SK-N-SH (cell line): Measurements from ENCODE around the gene HS6ST3. TPM values are rescaled to one million over a fixed set of nuclear protein-coding genes. Genes with fewer than 3 reads are reported as not detected.

ENCODE experiments used
- CTCF ChIA-PET: fragments of 300-600, 350-600 bp; formaldehyde crosslinking; extraction: SDS; loops from one replicate; lab custom pipeline; 2021; lab: Yijun Ruan, JAX
- POLR2A ChIA-PET: fragments of 350-600 bp; sonication (Branson Sonifier 250); formaldehyde crosslinking; extraction: SDS; loops from one replicate; lab custom pipeline; 2020; ENCODE audit warnings: antibody characterized with exemption, inconsistent platforms; lab: Yijun Ruan, JAX
- DNase-seq: peaks from one replicate; pipeline ENCODE4 v3.0.0; 2012
- H2AFZ ChIP-seq: fragments of 200-600 bp; sonication (generic); 2 replicates; pipeline ENCODE4 v1.8.1; 2016; ENCODE audit warnings: antibody characterized with exemption, mild to moderate bottlenecking, low read depth
- H3F3A ChIP-seq: fragments of 200-600 bp; sonication (generic); replicated peaks from 2 replicates; pipeline ENCODE3; 2016; ENCODE audit warnings: antibody characterized with exemption, mild to moderate bottlenecking; ENCODE audit not compliant: insufficient read depth
- H3K27ac ChIP-seq, 2 experiments: fragments of 200-500 bp in 1 of 2; fragments of 200-600 bp in 1 of 2; sonication (Bioruptor generic) in 1 of 2; sonication (generic), shearing (Covaris generic) in 1 of 2; 2 replicates each; pipeline versions ENCODE4 v1.5.1 to v1.6.1; 2014 to 2016; ENCODE audit warnings: low read depth in 2 of 2, inconsistent platforms in 1 of 2, low read length in 1 of 2, mild to moderate bottlenecking in 1 of 2, mixed read lengths in 1 of 2
- H3K27me3 ChIP-seq: fragments of 200-600 bp; sonication (generic), shearing (Covaris generic); 2 replicates; pipeline ENCODE4 v1.6.1; 2016; ENCODE audit warnings: mixed run types; ENCODE audit not compliant: insufficient read depth
- H3K36me3 ChIP-seq, 2 experiments: fragments of 200-500 bp in 1 of 2; fragments of 200-600 bp in 1 of 2; sonication (Bioruptor generic) in 1 of 2; sonication (generic) in 1 of 2; replicated peaks in 1 of 2; 2 replicates each; pipeline versions ENCODE3 to v1.5.1; 2014 to 2016; ENCODE audit warnings: low read length in 1 of 2, mild to moderate bottlenecking in 1 of 2; ENCODE audit not compliant: insufficient read depth in 2 of 2, control insufficient read depth in 1 of 2
- H3K4me1 ChIP-seq, 2 experiments: fragments of 200-500 bp in 1 of 2; fragments of 200-600 bp in 1 of 2; sonication (Bioruptor generic) in 1 of 2; sonication (generic), shearing (Covaris generic) in 1 of 2; 2 replicates each; pipeline versions ENCODE4 v1.5.1 to v1.6.1; 2014 to 2016; ENCODE audit warnings: low read depth in 1 of 2, low read length in 1 of 2, mixed run types in 1 of 2; ENCODE audit not compliant: insufficient read depth in 2 of 2, control insufficient read depth in 1 of 2
- H3K4me2 ChIP-seq: fragments of 200-600 bp; sonication (generic), shearing (Covaris generic); 2 replicates; pipeline ENCODE4 v1.6.1; 2017; ENCODE audit warnings: mixed run types
- H3K4me3 ChIP-seq, 2 experiments: fragments of 200-500 bp in 1 of 2; fragments of 200-600 bp in 1 of 2; sonication (Bioruptor generic) in 1 of 2; sonication (generic), shearing (Covaris generic) in 1 of 2; 2 replicates each; pipeline versions ENCODE4 v1.5.1 to v1.8.1; 2014 to 2016; ENCODE audit warnings: low read depth in 2 of 2, inconsistent platforms in 1 of 2, low read length in 1 of 2, mild to moderate bottlenecking in 1 of 2, mixed read lengths in 1 of 2, moderate library complexity in 1 of 2
- H3K79me2 ChIP-seq: fragments of 200-600 bp; sonication (generic); 2 replicates; pipeline ENCODE4 v1.8.1; 2017; ENCODE audit warnings: mild to moderate bottlenecking; ENCODE audit not compliant: insufficient read depth
- H3K9ac ChIP-seq: fragments of 200-600 bp; sonication (generic); 2 replicates; pipeline ENCODE4 v1.6.1; 2017; ENCODE audit warnings: mixed run types
- H3K9me2 ChIP-seq: fragments of 200-600 bp; sonication (generic); 2 replicates; pipeline ENCODE4 v1.6.1; 2017; ENCODE audit warnings: mixed run types
- H3K9me3 ChIP-seq: fragments of 200-600 bp; sonication (generic); 2 replicates; pipeline ENCODE4 v1.6.1; 2017; ENCODE audit warnings: mixed run types, mild to moderate bottlenecking, moderate library complexity
- H4K20me1 ChIP-seq: fragments of 200-600 bp; sonication (generic); 2 replicates; pipeline ENCODE4 v1.6.1; 2017; ENCODE audit warnings: mild to moderate bottlenecking, mixed run types; ENCODE audit not compliant: insufficient read depth
- CHD2 ChIP-seq: fragments of 150-350 bp; IDR thresholded peaks from 2 replicates; pipeline ENCODE4 v1.6.1; 2018; ENCODE audit warnings: low read length; ENCODE audit not compliant: partially characterized antibody
- FOSL2 ChIP-seq: IDR thresholded peaks from 2 replicates; pipeline ENCODE4 v1.4.0; 2012; ENCODE audit warnings: low read depth, mild to moderate bottlenecking, moderate library complexity, borderline replicate concordance
- FOXJ3 ChIP-seq: sonication (generic); formaldehyde crosslinking; IDR thresholded peaks from 2 replicates; pipeline ENCODE4 v1.5.1; 2020; ENCODE audit warnings: mild to moderate bottlenecking, missing genetic modification reagents
- FOXM1 ChIP-seq: IDR thresholded peaks from 2 replicates; pipeline ENCODE4 v1.4.0; 2012; ENCODE audit warnings: low read depth, mild to moderate bottlenecking
- GABPA ChIP-seq: IDR thresholded peaks from 2 replicates; pipeline ENCODE4 v1.4.0; 2012; ENCODE audit warnings: low read depth, mild to moderate bottlenecking
- IRF3 ChIP-seq: fragments of 150-350 bp; IDR thresholded peaks from 2 replicates; pipeline ENCODE4 v1.6.1; 2016; ENCODE audit warnings: mild to moderate bottlenecking, low read depth, low read length
- JUND ChIP-seq: IDR thresholded peaks from 2 replicates; pipeline ENCODE4 v1.4.0; 2012
- MAX ChIP-seq: IDR thresholded peaks from 2 replicates; pipeline ENCODE4 v1.4.0; 2012; ENCODE audit warnings: low read depth
- NFIC ChIP-seq: IDR thresholded peaks from 2 replicates; pipeline ENCODE4 v1.4.0; 2012; ENCODE audit warnings: borderline replicate concordance
- NRF1 ChIP-seq: IDR thresholded peaks from 2 replicates; pipeline ENCODE4 v1.6.1; 2012; ENCODE audit warnings: low read depth, mild to moderate bottlenecking, low read length
- PBX3 ChIP-seq: IDR thresholded peaks from 2 replicates; pipeline ENCODE4; 2012
- RCOR1 ChIP-seq: fragments of 150-350 bp; IDR thresholded peaks from 2 replicates; pipeline ENCODE4 v1.6.1; 2017; ENCODE audit warnings: antibody characterized with exemption, low read length
- SIN3A ChIP-seq: IDR thresholded peaks from 2 replicates; pipeline ENCODE4 v1.6.1; 2012; ENCODE audit warnings: low read depth, mild to moderate bottlenecking, low read length, moderate library complexity, borderline replicate concordance
- TCF12 ChIP-seq: IDR thresholded peaks from 2 replicates; pipeline ENCODE4 v1.4.0; 2012
- TEAD4 ChIP-seq: IDR thresholded peaks from 2 replicates; pipeline ENCODE4 v1.4.0; 2012; ENCODE audit warnings: mild to moderate bottlenecking, borderline replicate concordance; ENCODE audit not compliant: insufficient read depth
- USF1 ChIP-seq: IDR thresholded peaks from 2 replicates; pipeline ENCODE4 v1.4.0; 2012; ENCODE audit warnings: low read depth, borderline replicate concordance
- WGBS: methylation state at CpG from one replicate; pipeline ENCODE4 v1.1.6; 2017; ENCODE audit warnings: low lambda C conversion rate; 5-methylcytosine and 5-hydroxymethylcytosine counted together
- polyA plus RNA-seq, 3 experiments: library from polyadenylated mRNA; depleted of rRNA; stranded (reverse); fragments of >200 nt; gene quantifications; 2 replicates each; pipeline ENCODE4 v1.2.3, GENCODE V29; 2012

HS6ST3 gene
- polyA plus RNA-seq, 1 of the 3 experiments (the other 2 are of a cell fraction): under 0.01 TPM

- Histone ChIP-seq H3K9ac (no peak overlapping the region), H3K9me2 (no peaks in the 10 kb centered on the region), H3K4me1 (no peaks in the 10 kb centered on the region), H3K4me2 (no peak overlapping the region), H3K27me3 (no peaks in the 10 kb centered on the region), H3F3A (no peaks in the 10 kb centered on the region), H3K4me3 (no peak overlapping the region), H3K27ac (no peak overlapping the region), H2AFZ (no peak overlapping the region), H3K9me3 (no peaks in the 10 kb centered on the region), H3K79me2 (no peaks in the 10 kb centered on the region), H3K36me3 (no peaks in the 10 kb centered on the region), H4K20me1 (no peaks in the 10 kb centered on the region)
- POLR2A ChIA-PET: no interaction called here
- 38% methylated on average over 2 of the region's 2 CpGs for WGBS
- CTCF ChIA-PET: interaction anchor here (1.1 to 1.3 kb wide), 2 partner anchors 53 to 842 kb away, joined by 4 read pairs; no protein-coding TSS in a partner anchor
- no peak for DNase-seq
- TF ChIP-seq NRF1: no peak
Measured at GRCh38 chr13:96862093-96862492, 772.2 kb downstream of the HS6ST3 start.

GRCh38 chr13:96862999-96863398, 773.1 kb downstream of the HS6ST3 start:
- H3K9me2 ChIP-seq: no peaks in the 10 kb centered on the region
- H4K20me1 ChIP-seq: no peaks in the 10 kb centered on the region
- CTCF ChIA-PET: no interaction called here
- H3K9me3 ChIP-seq: no peaks in the 10 kb centered on the region
- DNase-seq: no peak
- H3K9ac ChIP-seq: no peak overlapping the region
- H2AFZ ChIP-seq: no peak overlapping the region
- H3F3A ChIP-seq: no peaks in the 10 kb centered on the region
- no peaks in the 10 kb centered on the region for H3K27me3 ChIP-seq
- no peak overlapping the region for H3K4me2 ChIP-seq
- no peaks in the 10 kb centered on the region for H3K4me1 ChIP-seq
- no peaks in the 10 kb centered on the region for H3K36me3 ChIP-seq
- 3% methylated on average over 1 of the region's 1 CpG for WGBS
- H3K79me2 ChIP-seq: no peaks in the 10 kb centered on the region
- TF ChIP-seq FOSL2 (no peak), FOXJ3 (no peak), NFIC (no peak), IRF3 (no peak), FOXM1 (no peak), MAX (no peak), TCF12 (no peak), SIN3A (no peak), TEAD4 (no peak), USF1 (no peak), PBX3 (no peak), JUND (no peak), CHD2 (no peak), GABPA (no peak), RCOR1 (no peak)
- H3K27ac ChIP-seq: no peak overlapping the region
- H3K4me3 ChIP-seq: no peak overlapping the region
- POLR2A ChIA-PET: no interaction called here
